ENCODE measurements around the gene LRRC72. TPM values are rescaled to one million over a fixed set of nuclear protein-coding genes. Genes with fewer than 3 reads are reported as not detected.

The LRRC72 gene
- polyA plus RNA-seq, 4 donors = not detected

DNA sequence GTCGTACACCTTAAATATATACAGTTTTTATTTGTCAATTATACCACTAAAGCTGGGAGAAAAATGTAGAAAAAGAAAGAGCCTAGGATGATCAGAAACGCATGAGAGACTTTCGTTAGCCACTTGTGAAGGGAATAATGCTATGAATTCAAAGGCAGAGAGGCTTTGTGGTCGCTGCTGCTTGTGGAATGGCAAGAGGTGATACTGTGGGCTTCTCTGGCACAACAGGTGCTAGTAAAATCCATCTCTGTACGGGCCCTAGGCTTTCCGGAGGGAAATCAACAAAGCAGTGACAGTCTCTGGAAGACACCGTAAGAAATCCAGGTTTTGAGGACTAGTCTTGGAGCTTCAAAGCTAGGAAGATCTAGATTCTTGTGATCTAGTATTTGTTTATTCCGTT, 52.6 kb downstream of the LRRC72 start:
- Histone ChIP-seq H3K4me3 (ENCODE audit: low read depth in 1 of 3, low read length in 3 of 3) (no peak overlapping the region), H3K27ac (ENCODE audit: low read depth in 1 of 3, low read length in 2 of 3) (no peak overlapping the region), H3K4me1 (ENCODE audit: control insufficient read depth in 3 of 3, insufficient read depth in 2 of 3, low read depth in 1 of 3, low read length in 2 of 3) (no peaks in the 10 kb centered on the region), H3K27me3 (ENCODE audit: control insufficient read depth in 3 of 3, insufficient read depth in 3 of 3, low read length in 3 of 3) (no peaks in the 10 kb centered on the region), H3K9me3 (ENCODE audit: control insufficient read depth in 2 of 2, insufficient read depth in 1 of 2, low read depth in 1 of 2, low read length in 1 of 2) (no peaks in the 10 kb centered on the region), H3K36me3 (ENCODE audit: control insufficient read depth in 3 of 3, insufficient read depth in 2 of 3, low read depth in 1 of 3, low read length in 3 of 3) (no peaks in the 10 kb centered on the region)
- FAIRE-seq (no peak), DNase-seq (no peak)
- 81 to 88% (median 83%) methylated on average over 8 of the region's 8 CpGs for WGBS, 3 donors

GRCh38 chr7:16581286-16581685, 54.7 kb downstream of the LRRC72 start:
- Histone ChIP-seq H3K4me1 (ENCODE audit: control insufficient read depth in 3 of 3, insufficient read depth in 2 of 3, low read depth in 1 of 3, low read length in 2 of 3) (no peaks in the 10 kb centered on the region), H3K9me3 (ENCODE audit: control insufficient read depth in 2 of 2, insufficient read depth in 1 of 2, low read depth in 1 of 2, low read length in 1 of 2) (peaks cover 0 to 7% of the 10 kb centered on the region in 2 donors), H3K27me3 (ENCODE audit: control insufficient read depth in 3 of 3, insufficient read depth in 3 of 3, low read length in 3 of 3) (no peaks in the 10 kb centered on the region), H3K36me3 (ENCODE audit: control insufficient read depth in 3 of 3, insufficient read depth in 2 of 3, low read depth in 1 of 3, low read length in 3 of 3) (no peaks in the 10 kb centered on the region), H3K4me3 (ENCODE audit: low read depth in 1 of 3, low read length in 3 of 3) (no peak overlapping the region), H3K27ac (ENCODE audit: low read depth in 1 of 3, low read length in 2 of 3) (no peak overlapping the region)
- 18 to 34% (median 29%) methylated on average over 1 of the region's 1 CpG for WGBS, 3 donors
- FAIRE-seq (no peak), DNase-seq (no peak)

GRCh38 chr7:16583834-16584233, 57.2 kb downstream of the LRRC72 start:
- DNase-seq (no peak), FAIRE-seq (no peak)
- Histone ChIP-seq H3K4me1 (ENCODE audit: control insufficient read depth in 3 of 3, insufficient read depth in 2 of 3, low read depth in 1 of 3, low read length in 2 of 3) (no peaks in the 10 kb centered on the region), H3K27ac (ENCODE audit: low read depth in 1 of 3, low read length in 2 of 3) (no peak overlapping the region), H3K27me3 (ENCODE audit: control insufficient read depth in 3 of 3, insufficient read depth in 3 of 3, low read length in 3 of 3) (no peaks in the 10 kb centered on the region), H3K36me3 (ENCODE audit: control insufficient read depth in 3 of 3, insufficient read depth in 2 of 3, low read depth in 1 of 3, low read length in 3 of 3) (no peaks in the 10 kb centered on the region), H3K9me3 (ENCODE audit: control insufficient read depth in 2 of 2, insufficient read depth in 1 of 2, low read depth in 1 of 2, low read length in 1 of 2) (peaks cover 0 to 7% of the 10 kb centered on the region in 2 donors), H3K4me3 (ENCODE audit: low read depth in 1 of 3, low read length in 3 of 3) (no peak overlapping the region)
- 92 to 95% (median 93%) methylated on average over 7 of the region's 7 CpGs for WGBS, 3 donors

DNA sequence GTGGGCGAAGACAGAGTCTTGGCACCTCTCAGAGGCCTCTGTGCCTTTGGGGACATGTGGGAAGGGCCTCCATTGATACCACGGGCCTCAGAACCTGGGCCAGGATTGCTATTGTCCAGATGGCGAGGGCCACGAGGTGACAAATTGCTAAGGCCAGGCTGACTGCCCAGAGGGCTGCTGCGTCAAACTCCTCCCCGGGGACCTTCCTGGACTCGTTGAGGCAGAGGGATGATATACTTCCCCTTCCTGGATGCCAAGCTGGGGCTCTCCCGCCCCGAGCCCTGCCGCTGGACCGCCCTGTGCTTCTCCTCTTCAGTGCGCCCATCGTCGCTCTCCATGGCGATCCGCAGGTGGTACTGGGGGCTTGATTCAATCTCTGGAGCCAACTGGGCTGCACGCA, 58.9 kb downstream of the LRRC72 start:
- no peak for FAIRE-seq
- Histone ChIP-seq H3K27ac (ENCODE audit: low read depth in 1 of 3, low read length in 2 of 3) (no peak overlapping the region), H3K36me3 (ENCODE audit: control insufficient read depth in 3 of 3, insufficient read depth in 2 of 3, low read depth in 1 of 3, low read length in 3 of 3) (no peaks in the 10 kb centered on the region), H3K4me3 (ENCODE audit: low read depth in 1 of 3, low read length in 3 of 3) (no peak overlapping the region), H3K4me1 (ENCODE audit: control insufficient read depth in 3 of 3, insufficient read depth in 2 of 3, low read depth in 1 of 3, low read length in 2 of 3) (peaks cover 0 to 1% (median 0%) of the 10 kb centered on the region in 3 donors), H3K27me3 (ENCODE audit: control insufficient read depth in 3 of 3, insufficient read depth in 3 of 3, low read length in 3 of 3) (no peaks in the 10 kb centered on the region), H3K9me3 (ENCODE audit: control insufficient read depth in 2 of 2, insufficient read depth in 1 of 2, low read depth in 1 of 2, low read length in 1 of 2) (peaks cover 0 to 7% of the 10 kb centered on the region in 2 donors)
- WGBS, 3 donors = 94 to 96% (median 95%) methylated on average over 17 of the region's 17 CpGs
- DNase-seq = no peak

- Histone ChIP-seq H3K36me3 (ENCODE audit: control insufficient read depth in 3 of 3, insufficient read depth in 2 of 3, low read depth in 1 of 3, low read length in 3 of 3) (no peaks in the 10 kb centered on the region), H3K27ac (ENCODE audit: low read depth in 1 of 3, low read length in 2 of 3) (no peak overlapping the region), H3K9me3 (ENCODE audit: control insufficient read depth in 2 of 2, insufficient read depth in 1 of 2, low read depth in 1 of 2, low read length in 1 of 2) (peaks cover 0 to 7% of the 10 kb centered on the region in 2 donors), H3K4me3 (ENCODE audit: low read depth in 1 of 3, low read length in 3 of 3) (no peak overlapping the region), H3K4me1 (ENCODE audit: control insufficient read depth in 3 of 3, insufficient read depth in 2 of 3, low read depth in 1 of 3, low read length in 2 of 3) (peaks cover 0 to 6% (median 0%) of the 10 kb centered on the region in 3 donors), H3K27me3 (ENCODE audit: control insufficient read depth in 3 of 3, insufficient read depth in 3 of 3, low read length in 3 of 3) (no peaks in the 10 kb centered on the region)
- DNase-seq = no peak
- WGBS, 3 donors = 78 to 96% (median 90%) methylated on average over 42 of the region's 42 CpGs
- FAIRE-seq = no peak
Observed at GRCh38 chr7:16586081-16586874, 59.7 kb downstream of the LRRC72 start.

- H3K4me1 ChIP-seq (ENCODE audit: control insufficient read depth in 3 of 3, insufficient read depth in 2 of 3, low read depth in 1 of 3, low read length in 2 of 3) = peaks cover 0 to 6% (median 0%) of the 10 kb centered on the region in 3 donors
- no peak overlapping the region for H3K27ac ChIP-seq (ENCODE audit: low read depth in 1 of 3, low read length in 2 of 3)
- peaks cover 0 to 7% of the 10 kb centered on the region in 2 donors for H3K9me3 ChIP-seq (ENCODE audit: control insufficient read depth in 2 of 2, insufficient read depth in 1 of 2, low read depth in 1 of 2, low read length in 1 of 2)
- no peak overlapping the region for H3K4me3 ChIP-seq (ENCODE audit: low read depth in 1 of 3, low read length in 3 of 3)
- 84 to 89% (median 88%) methylated on average over 3 of the region's 3 CpGs for WGBS, 3 donors
- FAIRE-seq (no peak), DNase-seq (no peak)
- H3K36me3 ChIP-seq (ENCODE audit: control insufficient read depth in 3 of 3, insufficient read depth in 2 of 3, low read depth in 1 of 3, low read length in 3 of 3) = no peaks in the 10 kb centered on the region
- no peaks in the 10 kb centered on the region for H3K27me3 ChIP-seq (ENCODE audit: control insufficient read depth in 3 of 3, insufficient read depth in 3 of 3, low read length in 3 of 3)
Observed at GRCh38 chr7:16587129-16587528, 60.5 kb downstream of the LRRC72 start.

- peaks cover 0 to 6% (median 2%) of the 10 kb centered on the region in 3 donors for H3K4me1 ChIP-seq (ENCODE audit: control insufficient read depth in 3 of 3, insufficient read depth in 2 of 3, low read depth in 1 of 3, low read length in 2 of 3)
- FAIRE-seq = no peak
- H3K9me3 ChIP-seq (ENCODE audit: control insufficient read depth in 2 of 2, insufficient read depth in 1 of 2, low read depth in 1 of 2, low read length in 1 of 2) = peaks cover 0 to 7% of the 10 kb centered on the region in 2 donors
- no peaks in the 10 kb centered on the region for H3K27me3 ChIP-seq (ENCODE audit: control insufficient read depth in 3 of 3, insufficient read depth in 3 of 3, low read length in 3 of 3)
- 80 to 90% (median 88%) methylated on average over 6 of the region's 6 CpGs for WGBS, 3 donors
- no peak for DNase-seq
- no peak overlapping the region for H3K27ac ChIP-seq (ENCODE audit: low read depth in 1 of 3, low read length in 2 of 3)
- H3K4me3 ChIP-seq (ENCODE audit: low read depth in 1 of 3, low read length in 3 of 3) = no peak overlapping the region
- H3K36me3 ChIP-seq (ENCODE audit: control insufficient read depth in 3 of 3, insufficient read depth in 2 of 3, low read depth in 1 of 3, low read length in 3 of 3) = no peaks in the 10 kb centered on the region
Observed at GRCh38 chr7:16587790-16588189, 61.2 kb downstream of the LRRC72 start.

- Histone ChIP-seq H3K36me3 (ENCODE audit: control insufficient read depth in 3 of 3, insufficient read depth in 2 of 3, low read depth in 1 of 3, low read length in 3 of 3) (no peaks in the 10 kb centered on the region), H3K4me3 (ENCODE audit: low read depth in 1 of 3, low read length in 3 of 3) (no peak overlapping the region), H3K9me3 (ENCODE audit: control insufficient read depth in 2 of 2, insufficient read depth in 1 of 2, low read depth in 1 of 2, low read length in 1 of 2) (peaks cover 0 to 7% of the 10 kb centered on the region in 2 donors), H3K27me3 (ENCODE audit: control insufficient read depth in 3 of 3, insufficient read depth in 3 of 3, low read length in 3 of 3) (no peaks in the 10 kb centered on the region), H3K4me1 (ENCODE audit: control insufficient read depth in 3 of 3, insufficient read depth in 2 of 3, low read depth in 1 of 3, low read length in 2 of 3) (peaks cover 0 to 6% (median 2%) of the 10 kb centered on the region in 3 donors), H3K27ac (ENCODE audit: low read depth in 1 of 3, low read length in 2 of 3) (no peak overlapping the region)
- DNase-seq (no peak), FAIRE-seq (no peak)
- WGBS, 3 donors = 66 to 85% (median 72%) methylated on average over 2 of the region's 2 CpGs
Observed at GRCh38 chr7:16589881-16590280, 63.3 kb downstream of the LRRC72 start.

All from small intestine (tissue), 7 donors.